WTC11 (cell line): ENCODE results near the gene BACH2. TPM values are rescaled to one million over a fixed set of nuclear protein-coding genes. Genes with fewer than 3 reads are reported as not detected.

Experiments
- ATAC-seq: fragments of 200-7000 bp; cut with Tn5 transposase; 2 replicates; pipeline ENCODE4 v1.10.0; 2021; ENCODE audit warnings: mild to moderate bottlenecking, moderate library complexity
- CTCF ChIA-PET: fragments of 300-600 bp; sonication (Branson Sonifier 250); formaldehyde crosslinking; loops from one replicate; lab custom pipeline; 2021; ENCODE audit warnings: antibody characterized with exemption; lab: Charles Lee
- POLR2A ChIA-PET: fragments of 350-600 bp; sonication (Branson Sonifier 250); formaldehyde crosslinking; loops from one replicate; lab custom pipeline; 2021; ENCODE audit warnings: antibody characterized with exemption; lab: Charles Lee
- DNase-seq: peaks from one replicate; pipeline ENCODE4 v3.0.0; 2021; ENCODE audit warnings: low spot score
- H3K27ac Mint-ChIP-seq: 2 replicates; pipeline ENCODE4 v1.8.0; 2021; ENCODE audit warnings: mixed read lengths
- H3K27me3 Mint-ChIP-seq: 2 replicates; pipeline ENCODE4 v1.8.0; 2021; ENCODE audit warnings: low read depth, mild to moderate bottlenecking, moderate library complexity, mixed read lengths
- H3K36me3 Mint-ChIP-seq: 2 replicates; pipeline ENCODE4 v1.8.0; 2021; ENCODE audit warnings: mixed read lengths
- H3K4me1 Mint-ChIP-seq: 2 replicates; pipeline ENCODE4 v1.8.0; 2022; ENCODE audit warnings: mixed read lengths
- H3K4me3 Mint-ChIP-seq: 2 replicates; pipeline ENCODE4 v1.8.0; 2021; ENCODE audit warnings: mild to moderate bottlenecking, moderate library complexity, mixed read lengths
- H3K9me3 Mint-ChIP-seq: 2 replicates; pipeline ENCODE4 v1.8.0; 2021; ENCODE audit warnings: mixed read lengths
- FOXJ3 ChIP-seq: sonication (generic); formaldehyde crosslinking; IDR thresholded peaks from 2 replicates; pipeline ENCODE4 v1.9.0; 2021; ENCODE audit warnings: missing genetic modification reagents, mild to moderate bottlenecking, borderline replicate concordance
- GRHL2 ChIP-seq: fragments of 250-450 bp; sonication (Bioruptor Pico); IDR thresholded peaks from 2 replicates; pipeline ENCODE4 v1.8.0; 2022; ENCODE audit warnings: mild to moderate bottlenecking, moderate library complexity; ENCODE audit not compliant: insufficient replicate concordance, severe bottlenecking
- GTF2I ChIP-seq: fragments of 250-450 bp; sonication (Bioruptor Pico); conservative IDR thresholded peaks from 2 replicates; pipeline ENCODE4 v1.4.0; 2021; ENCODE audit warnings: mild to moderate bottlenecking
- HMGA2 ChIP-seq: fragments of 250-450 bp; sonication (Bioruptor Pico); IDR thresholded peaks from 2 replicates; pipeline ENCODE4 v1.4.0; 2021; ENCODE audit warnings: mild to moderate bottlenecking, moderate library complexity
- OVOL2 ChIP-seq: fragments of 250-450 bp; sonication (Bioruptor Pico); IDR thresholded peaks from 2 replicates; pipeline ENCODE4 v1.9.0; 2021; ENCODE audit warnings: mild to moderate bottlenecking, borderline replicate concordance
- RELA ChIP-seq: sonication (generic); formaldehyde crosslinking; IDR thresholded peaks from 2 replicates; pipeline ENCODE4 v1.8.1; 2022; ENCODE audit warnings: missing genetic modification reagents, mild to moderate bottlenecking, borderline replicate concordance
- TP53 ChIP-seq: sonication (generic); formaldehyde crosslinking; IDR thresholded peaks from 2 replicates; pipeline ENCODE4 v1.8.1; 2023; ENCODE audit warnings: mild to moderate bottlenecking, missing genetic modification reagents
- USF1 ChIP-seq: sonication (generic); formaldehyde crosslinking; IDR thresholded peaks from 2 replicates; pipeline ENCODE4 v1.8.0; 2022; ENCODE audit warnings: mild to moderate bottlenecking, missing genetic modification reagents
- USF2 ChIP-seq: sonication (generic); formaldehyde crosslinking; IDR thresholded peaks from 2 replicates; pipeline ENCODE4 v1.8.1; 2023; ENCODE audit warnings: mild to moderate bottlenecking, missing genetic modification reagents, moderate library complexity
- ZMAT4 ChIP-seq: fragments of 250-450 bp; sonication (Bioruptor Pico); IDR thresholded peaks from 2 replicates; pipeline ENCODE4 v1.9.0; 2021; ENCODE audit warnings: mild to moderate bottlenecking
- ZNF416 ChIP-seq: fragments of 250-450 bp; sonication (Bioruptor Pico); IDR thresholded peaks from 2 replicates; pipeline ENCODE4 v1.9.0; 2021; ENCODE audit warnings: mild to moderate bottlenecking, inconsistent platforms
- ZNF671 ChIP-seq: fragments of 250-450 bp; sonication (Bioruptor Pico); IDR thresholded peaks from 2 replicates; pipeline ENCODE4 v1.8.0; 2021; ENCODE audit warnings: mild to moderate bottlenecking
- total RNA-seq: library from RNA; stranded (reverse); gene quantifications from 3 replicates; pipeline ENCODE4 v1.2.3, GENCODE V29; 2021
- TF ChIP-seq, protein P1 (sequence below): sonication (generic); formaldehyde crosslinking; IDR thresholded peaks from 2 replicates; pipeline ENCODE4 v1.8.0; 2023; ENCODE audit warnings: mild to moderate bottlenecking, missing genetic modification reagents
- TF ChIP-seq, protein P2 (sequence below): fragments of 250-450 bp; sonication (Bioruptor Pico); IDR thresholded peaks from 2 replicates; pipeline ENCODE4 v2.1.2; 2022; ENCODE audit warnings: mild to moderate bottlenecking, moderate library complexity
- TF ChIP-seq, protein P3 (sequence below): fragments of 250-450 bp; sonication (Bioruptor Pico); IDR thresholded peaks from 2 replicates; pipeline ENCODE4 v1.9.0; 2021; ENCODE audit warnings: mild to moderate bottlenecking, borderline replicate concordance
- TF ChIP-seq, protein P4 (sequence below): sonication (generic); formaldehyde crosslinking; conservative IDR thresholded peaks from 2 replicates; pipeline ENCODE4 v1.8.1; 2023; ENCODE audit warnings: mild to moderate bottlenecking, low read depth, missing genetic modification reagents, moderate library complexity

BACH2 gene
- total RNA-seq, 1 experiment from 2014 or later, result 5.9 TPM

DNA sequence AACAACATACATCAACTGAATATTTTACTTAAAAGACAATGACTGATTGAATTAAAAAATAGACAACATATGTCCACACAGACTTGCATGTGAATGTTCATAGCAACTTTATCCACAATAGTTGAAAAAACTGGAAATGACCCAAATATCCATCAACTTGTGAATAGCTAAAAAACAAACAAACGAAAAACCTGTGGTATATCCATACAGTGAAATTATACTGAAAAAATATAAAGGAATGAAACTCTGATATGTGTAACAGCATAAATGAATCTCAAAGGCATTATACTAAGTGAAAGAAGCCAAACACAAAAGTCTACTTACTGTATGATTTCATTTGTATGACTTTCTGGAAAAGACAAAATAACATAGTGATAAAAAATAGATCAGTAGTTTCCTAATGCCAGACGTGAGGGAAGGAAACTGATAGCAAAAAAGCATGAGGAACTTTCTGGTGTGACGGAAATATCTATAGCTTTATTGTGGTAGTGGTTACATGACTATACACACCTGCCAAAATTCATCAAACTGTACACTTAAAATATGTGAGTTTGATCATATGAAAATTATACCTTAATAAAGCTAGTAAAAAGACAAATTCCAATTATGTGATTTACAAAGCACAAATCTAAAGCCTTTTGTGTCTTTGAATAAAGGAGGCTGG, 123.2 kb downstream of the BACH2 start:
- no peak for ATAC-seq
- no peaks in the 10 kb centered on the region for H3K36me3 Mint-ChIP-seq
- no peaks in the 10 kb centered on the region for H3K27me3 Mint-ChIP-seq
- POLR2A ChIA-PET, result no interaction called here
- peaks cover 6% of the 10 kb centered on the region; the same call in 1 of the 2 replicates for H3K4me1 Mint-ChIP-seq
- no peak overlapping the region for H3K27ac Mint-ChIP-seq
- no peaks in the 10 kb centered on the region for H3K9me3 Mint-ChIP-seq
- TF ChIP-seq GRHL2 (CRISPR knock-in tag) (no peak), OVOL2 (no peak), USF1 (CRISPR knock-in tag) (no peak), GTF2I (CRISPR knock-in tag) (no peak), TP53 (CRISPR knock-in tag) (no peak), RELA (CRISPR knock-in tag) (no peak), ZMAT4 (no peak), ZNF416 (no peak), HMGA2 (no peak), USF2 (CRISPR knock-in tag) (no peak), ZNF671 (CRISPR knock-in tag) (no peak), FOXJ3 (no peak)
- TF ChIP-seq, protein P1, sequence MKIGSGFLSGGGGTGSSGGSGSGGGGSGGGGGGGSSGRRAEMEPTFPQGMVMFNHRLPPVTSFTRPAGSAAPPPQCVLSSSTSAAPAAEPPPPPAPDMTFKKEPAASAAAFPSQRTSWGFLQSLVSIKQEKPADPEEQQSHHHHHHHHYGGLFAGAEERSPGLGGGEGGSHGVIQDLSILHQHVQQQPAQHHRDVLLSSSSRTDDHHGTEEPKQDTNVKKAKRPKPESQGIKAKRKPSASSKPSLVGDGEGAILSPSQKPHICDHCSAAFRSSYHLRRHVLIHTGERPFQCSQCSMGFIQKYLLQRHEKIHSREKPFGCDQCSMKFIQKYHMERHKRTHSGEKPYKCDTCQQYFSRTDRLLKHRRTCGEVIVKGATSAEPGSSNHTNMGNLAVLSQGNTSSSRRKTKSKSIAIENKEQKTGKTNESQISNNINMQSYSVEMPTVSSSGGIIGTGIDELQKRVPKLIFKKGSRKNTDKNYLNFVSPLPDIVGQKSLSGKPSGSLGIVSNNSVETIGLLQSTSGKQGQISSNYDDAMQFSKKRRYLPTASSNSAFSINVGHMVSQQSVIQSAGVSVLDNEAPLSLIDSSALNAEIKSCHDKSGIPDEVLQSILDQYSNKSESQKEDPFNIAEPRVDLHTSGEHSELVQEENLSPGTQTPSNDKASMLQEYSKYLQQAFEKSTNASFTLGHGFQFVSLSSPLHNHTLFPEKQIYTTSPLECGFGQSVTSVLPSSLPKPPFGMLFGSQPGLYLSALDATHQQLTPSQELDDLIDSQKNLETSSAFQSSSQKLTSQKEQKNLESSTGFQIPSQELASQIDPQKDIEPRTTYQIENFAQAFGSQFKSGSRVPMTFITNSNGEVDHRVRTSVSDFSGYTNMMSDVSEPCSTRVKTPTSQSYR (CRISPR knock-in tag), result no peak
- TF ChIP-seq, protein P2, sequence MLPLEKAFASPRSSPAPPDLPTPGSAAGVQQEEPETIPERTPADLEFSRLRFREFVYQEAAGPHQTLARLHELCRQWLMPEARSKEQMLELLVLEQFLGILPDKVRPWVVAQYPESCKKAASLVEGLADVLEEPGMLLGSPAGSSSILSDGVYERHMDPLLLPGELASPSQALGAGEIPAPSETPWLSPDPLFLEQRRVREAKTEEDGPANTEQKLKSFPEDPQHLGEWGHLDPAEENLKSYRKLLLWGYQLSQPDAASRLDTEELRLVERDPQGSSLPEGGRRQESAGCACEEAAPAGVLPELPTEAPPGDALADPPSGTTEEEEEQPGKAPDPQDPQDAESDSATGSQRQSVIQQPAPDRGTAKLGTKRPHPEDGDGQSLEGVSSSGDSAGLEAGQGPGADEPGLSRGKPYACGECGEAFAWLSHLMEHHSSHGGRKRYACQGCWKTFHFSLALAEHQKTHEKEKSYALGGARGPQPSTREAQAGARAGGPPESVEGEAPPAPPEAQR (CRISPR knock-in tag), result no peak
- TF ChIP-seq, protein P3, sequence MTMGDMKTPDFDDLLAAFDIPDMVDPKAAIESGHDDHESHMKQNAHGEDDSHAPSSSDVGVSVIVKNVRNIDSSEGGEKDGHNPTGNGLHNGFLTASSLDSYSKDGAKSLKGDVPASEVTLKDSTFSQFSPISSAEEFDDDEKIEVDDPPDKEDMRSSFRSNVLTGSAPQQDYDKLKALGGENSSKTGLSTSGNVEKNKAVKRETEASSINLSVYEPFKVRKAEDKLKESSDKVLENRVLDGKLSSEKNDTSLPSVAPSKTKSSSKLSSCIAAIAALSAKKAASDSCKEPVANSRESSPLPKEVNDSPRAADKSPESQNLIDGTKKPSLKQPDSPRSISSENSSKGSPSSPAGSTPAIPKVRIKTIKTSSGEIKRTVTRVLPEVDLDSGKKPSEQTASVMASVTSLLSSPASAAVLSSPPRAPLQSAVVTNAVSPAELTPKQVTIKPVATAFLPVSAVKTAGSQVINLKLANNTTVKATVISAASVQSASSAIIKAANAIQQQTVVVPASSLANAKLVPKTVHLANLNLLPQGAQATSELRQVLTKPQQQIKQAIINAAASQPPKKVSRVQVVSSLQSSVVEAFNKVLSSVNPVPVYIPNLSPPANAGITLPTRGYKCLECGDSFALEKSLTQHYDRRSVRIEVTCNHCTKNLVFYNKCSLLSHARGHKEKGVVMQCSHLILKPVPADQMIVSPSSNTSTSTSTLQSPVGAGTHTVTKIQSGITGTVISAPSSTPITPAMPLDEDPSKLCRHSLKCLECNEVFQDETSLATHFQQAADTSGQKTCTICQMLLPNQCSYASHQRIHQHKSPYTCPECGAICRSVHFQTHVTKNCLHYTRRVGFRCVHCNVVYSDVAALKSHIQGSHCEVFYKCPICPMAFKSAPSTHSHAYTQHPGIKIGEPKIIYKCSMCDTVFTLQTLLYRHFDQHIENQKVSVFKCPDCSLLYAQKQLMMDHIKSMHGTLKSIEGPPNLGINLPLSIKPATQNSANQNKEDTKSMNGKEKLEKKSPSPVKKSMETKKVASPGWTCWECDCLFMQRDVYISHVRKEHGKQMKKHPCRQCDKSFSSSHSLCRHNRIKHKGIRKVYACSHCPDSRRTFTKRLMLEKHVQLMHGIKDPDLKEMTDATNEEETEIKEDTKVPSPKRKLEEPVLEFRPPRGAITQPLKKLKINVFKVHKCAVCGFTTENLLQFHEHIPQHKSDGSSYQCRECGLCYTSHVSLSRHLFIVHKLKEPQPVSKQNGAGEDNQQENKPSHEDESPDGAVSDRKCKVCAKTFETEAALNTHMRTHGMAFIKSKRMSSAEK, result no peak
- TF ChIP-seq, protein P4, sequence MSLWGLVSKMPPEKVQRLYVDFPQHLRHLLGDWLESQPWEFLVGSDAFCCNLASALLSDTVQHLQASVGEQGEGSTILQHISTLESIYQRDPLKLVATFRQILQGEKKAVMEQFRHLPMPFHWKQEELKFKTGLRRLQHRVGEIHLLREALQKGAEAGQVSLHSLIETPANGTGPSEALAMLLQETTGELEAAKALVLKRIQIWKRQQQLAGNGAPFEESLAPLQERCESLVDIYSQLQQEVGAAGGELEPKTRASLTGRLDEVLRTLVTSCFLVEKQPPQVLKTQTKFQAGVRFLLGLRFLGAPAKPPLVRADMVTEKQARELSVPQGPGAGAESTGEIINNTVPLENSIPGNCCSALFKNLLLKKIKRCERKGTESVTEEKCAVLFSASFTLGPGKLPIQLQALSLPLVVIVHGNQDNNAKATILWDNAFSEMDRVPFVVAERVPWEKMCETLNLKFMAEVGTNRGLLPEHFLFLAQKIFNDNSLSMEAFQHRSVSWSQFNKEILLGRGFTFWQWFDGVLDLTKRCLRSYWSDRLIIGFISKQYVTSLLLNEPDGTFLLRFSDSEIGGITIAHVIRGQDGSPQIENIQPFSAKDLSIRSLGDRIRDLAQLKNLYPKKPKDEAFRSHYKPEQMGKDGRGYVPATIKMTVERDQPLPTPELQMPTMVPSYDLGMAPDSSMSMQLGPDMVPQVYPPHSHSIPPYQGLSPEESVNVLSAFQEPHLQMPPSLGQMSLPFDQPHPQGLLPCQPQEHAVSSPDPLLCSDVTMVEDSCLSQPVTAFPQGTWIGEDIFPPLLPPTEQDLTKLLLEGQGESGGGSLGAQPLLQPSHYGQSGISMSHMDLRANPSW, result no peak
- TF ChIP-seq, all 79 proteins: peak for 0
- CTCF ChIA-PET, result no interaction called here
- no peak for DNase-seq
- no peak overlapping the region for H3K4me3 Mint-ChIP-seq
